Endothelial cell of umbilical vein (primary cell): ENCODE measurements around the gene ADGRB2. TPM values are rescaled to one million over a fixed set of nuclear protein-coding genes. Genes with fewer than 3 reads are reported as not detected.

Source experiments
- BruUV-seq: library from RNA; stranded (reverse); fragments of 400-500 nt; replicated peaks from 2 replicates; lab custom pipeline; 2021; lab: Mats Ljungman, UMichigan
- CTCF ChIA-PET: fragments of 300-600, 350-600 bp; sonication (Branson Sonifier 250); formaldehyde crosslinking; loops from one replicate; lab custom pipeline; 2021; ENCODE audit warnings: antibody characterized with exemption, inconsistent platforms; lab: Charles Lee
- POLR2A ChIA-PET: fragments of 300-600, 350-600 bp; sonication (Branson Sonifier 250); formaldehyde crosslinking; loops from one replicate; lab custom pipeline; 2021; ENCODE audit warnings: antibody characterized with exemption, inconsistent platforms; lab: Charles Lee
- DNase-seq: peaks from one replicate; pipeline ENCODE4 v3.0.0-alpha.2; 2011; ENCODE audit warnings: low read depth, low spot score
- FAIRE-seq: peaks from 2 replicates; lab custom pipeline; 2011; peaks lifted over from hg19 to GRCh38; lab: Jason Lieb, UNC
- H2AFZ ChIP-seq: 2 replicates; pipeline ENCODE4 v1.6.0; 2012; ENCODE audit warnings: low read depth, low read length, control low read depth, inconsistent platforms
- H3K27ac ChIP-seq: 2 replicates; pipeline ENCODE4 v1.5.1; 2011; ENCODE audit warnings: low read depth, mild to moderate bottlenecking, control low read depth, low read length, moderate library complexity; ENCODE audit not compliant: insufficient read depth
- H3K27me3 ChIP-seq, 2 experiments: 2 replicates each; pipeline versions ENCODE4 v1.6.0 to v1.6.1; 2011; ENCODE audit warnings: low read length in 2 of 2, mixed read lengths in 1 of 2; ENCODE audit not compliant: control insufficient read depth in 2 of 2, insufficient read depth in 2 of 2
- H3K36me3 ChIP-seq, 2 experiments: 2 replicates in 1 of 2; 3 replicates in 1 of 2; pipeline ENCODE4 v1.5.1; 2011; ENCODE audit warnings: low read length in 2 of 2, mild to moderate bottlenecking in 1 of 2, moderate library complexity in 1 of 2; ENCODE audit not compliant: control insufficient read depth in 2 of 2, insufficient read depth in 2 of 2; ENCODE audit errors: extremely low read depth in 1 of 2
- H3K4me1 ChIP-seq: 3 replicates; pipeline ENCODE4 v1.5.1; 2011; ENCODE audit warnings: mild to moderate bottlenecking, low read length; ENCODE audit not compliant: control insufficient read depth, insufficient read depth; ENCODE audit errors: extremely low read depth
- H3K4me2 ChIP-seq: 2 replicates; pipeline ENCODE4 v1.6.1; 2011; ENCODE audit warnings: low read length, control low read depth, mixed read lengths; ENCODE audit not compliant: insufficient read depth
- H3K4me3 ChIP-seq, 3 experiments: fragments of 200-600 bp in 1 of 3; sonication (generic), shearing (Covaris generic) in 1 of 3; replicated peaks in 1 of 3; 2 replicates each; pipeline ENCODE4 v1.5.1; 2011 to 2016; ENCODE audit warnings: control low read depth in 3 of 3, low read length in 3 of 3, mild to moderate bottlenecking in 2 of 3, inconsistent platforms in 1 of 3, low read depth in 1 of 3, moderate library complexity in 1 of 3; ENCODE audit not compliant: insufficient read depth in 1 of 3
- H3K79me2 ChIP-seq: 2 replicates; pipeline ENCODE4 v1.6.0; 2012; ENCODE audit warnings: low read length, inconsistent platforms; ENCODE audit not compliant: control insufficient read depth, insufficient read depth
- H3K9ac ChIP-seq: replicated peaks from 2 replicates; pipeline ENCODE3; 2011; ENCODE audit warnings: low read length, control low read depth; ENCODE audit not compliant: insufficient read depth; ENCODE audit errors: extremely low read depth
- H3K9me1 ChIP-seq: replicated peaks from 3 replicates; pipeline ENCODE4 v1.6.0; 2011; ENCODE audit warnings: mild to moderate bottlenecking, low read length; ENCODE audit not compliant: control insufficient read depth, insufficient read depth; ENCODE audit errors: extremely low read depth
- H3K9me3 ChIP-seq: replicated peaks from 2 replicates; pipeline ENCODE4 v1.5.1; 2012; ENCODE audit warnings: low read length, inconsistent platforms; ENCODE audit not compliant: control insufficient read depth, insufficient read depth
- H4K20me1 ChIP-seq: replicated peaks from 2 replicates; pipeline ENCODE3; 2011; ENCODE audit warnings: mild to moderate bottlenecking, low read length; ENCODE audit not compliant: control insufficient read depth, insufficient read depth; ENCODE audit errors: extremely low read depth
- CTCF ChIP-seq, 2 donors: IDR thresholded peaks; 1 replicate in 1 of 2; 2 replicates in 1 of 2; pipeline ENCODE4 v1.5.1; 2011; ENCODE audit warnings: low read length in 2 of 2, mild to moderate bottlenecking in 2 of 2, moderate library complexity in 2 of 2, control low read depth in 1 of 2, inconsistent platforms in 1 of 2, low read depth in 1 of 2; ENCODE audit not compliant: insufficient read depth in 1 of 2; ENCODE audit errors: extremely low read depth in 1 of 2
- FOS ChIP-seq: IDR thresholded peaks from 2 replicates; pipeline ENCODE4 v1.6.1; 2011; ENCODE audit warnings: mild to moderate bottlenecking, low read length, moderate library complexity, borderline replicate concordance; ENCODE audit not compliant: insufficient read depth
- GATA2 ChIP-seq: IDR thresholded peaks from 2 replicates; pipeline ENCODE4 v1.7.0; 2011; ENCODE audit warnings: low read depth, mild to moderate bottlenecking, moderate library complexity, mixed read lengths, low read length; ENCODE audit not compliant: insufficient read length, insufficient read depth
- MAX ChIP-seq: IDR thresholded peaks from 2 replicates; pipeline ENCODE4 v1.6.1; 2011; ENCODE audit not compliant: insufficient read depth, insufficient read length
- MYC ChIP-seq: IDR thresholded peaks from one replicate; pipeline ENCODE4 v1.6.1; 2011; ENCODE audit warnings: mild to moderate bottlenecking, low read depth, low read length
- POLR2A ChIP-seq: IDR thresholded peaks from 2 replicates; pipeline ENCODE4 v1.6.1; 2012; ENCODE audit warnings: low read depth, mild to moderate bottlenecking, control low read depth, low read length
- dilution Hi-C: fragments of 300-500 bp; cut with MboI; formaldehyde crosslinking; loops from one replicate; pipeline ENCODE4 v1.15.0; 2019; ENCODE audit warnings: low sequenced_read_pairs; ENCODE audit not compliant: extremely low pct_ligation_motif_present
- intact Hi-C: fragments of 100-400 bp; cut with micrococcal nuclease; formaldehyde crosslinking; loops from one replicate; pipeline ENCODE4 v1.10.0; 2022
- polyA plus RNA-seq, 4 experiments: library from polyadenylated mRNA; depleted of rRNA in 3 of 4; stranded (reverse) in 3 of 4; unstranded in 1 of 4; fragments of >200 nt; gene quantifications; 2 replicates each; pipeline versions ENCODE4 v1.2.1 to v1.2.3, GENCODE V29; 2011 to 2012; ENCODE audit warnings: missing spikeins in 1 of 4
- total RNA-seq: library from RNA; stranded (reverse); gene quantifications from 2 replicates; pipeline ENCODE4 v1.2.3, GENCODE V29; 2021

Gene ADGRB2
- total and polyA plus RNA-seq, 2 donors (not counting 3 experiments of a cell fraction or from before 2014, with no cell fraction given), result 1.3 to 1.5 TPM

DNA sequence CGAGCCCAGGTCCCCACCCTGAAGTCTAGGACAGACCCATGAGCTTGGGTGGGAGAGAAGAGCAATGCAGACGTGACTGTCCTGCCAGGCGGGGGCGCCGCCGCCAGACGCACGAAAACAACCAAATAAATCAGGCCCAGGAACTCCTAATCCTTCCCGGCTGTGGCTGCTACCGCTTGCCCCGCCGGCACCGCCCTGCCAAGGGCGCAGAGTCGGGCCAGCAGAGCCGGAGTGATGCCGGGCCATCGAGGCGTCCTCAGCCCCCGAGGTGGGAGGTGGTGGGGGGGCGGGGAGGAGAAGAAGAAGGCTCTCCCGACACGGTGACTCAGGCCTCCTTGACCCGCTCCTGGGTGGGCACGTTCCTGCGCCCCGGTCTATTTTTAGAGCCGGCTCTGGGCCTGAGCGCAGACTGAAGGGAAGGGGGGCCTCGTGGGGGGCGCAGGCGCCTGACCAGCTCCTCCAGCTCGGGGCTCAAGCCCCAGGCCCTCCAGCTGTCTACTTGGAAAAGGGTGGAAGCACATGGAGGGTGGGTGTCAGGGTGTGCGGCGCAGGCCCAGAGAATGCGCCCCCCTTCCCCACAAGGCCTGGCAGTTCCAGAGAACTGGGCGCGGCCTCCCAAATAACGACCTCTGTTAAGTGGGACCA, 49.6 kb downstream of the ADGRB2 start:
- peak overlapping the region in 1 of 3 experiments; percentile 27 for H3K4me3 ChIP-seq
- peak overlapping the region; percentile 74 for H2AFZ ChIP-seq
- FAIRE-seq (peak; percentile 81), DNase-seq (peak; percentile 70)
- intact Hi-C loops (loop anchor here (1.0 to 5.0 kb wide), 7 partner anchors 30 to 250 kb away; partner anchors contain the start of gene TINAGL1), dilution Hi-C loops (no loop called here)
- peak overlapping the region; percentile 36 for H3K9ac ChIP-seq
- H3K27ac ChIP-seq, result peak overlapping the region; percentile 62
- H3K36me3 ChIP-seq, result no peaks in the 10 kb centered on the region
- TF ChIP-seq CTCF (IDR thresholded peaks at IDR 0.05; ENCODE audit: extremely low read depth in 1 of 2, insufficient read depth in 1 of 2, low read depth in 1 of 2, low read length in 2 of 2) (peak; percentile 41 to 65), GATA2 (no peak), FOS (no peak), MAX (no peak), MYC (no peak), POLR2A (peak; percentile 33)
- BruUV-seq, result no TSS peak
- peaks cover 0 to 18% of the 10 kb centered on the region in 2 experiments for H3K27me3 ChIP-seq
- ChIA-PET POLR2A (interaction anchor here (0.9 kb wide), 1 partner anchor 10 kb away, joined by 3 read pairs; no protein-coding TSS in a partner anchor), CTCF (interaction anchor here (0.6 to 8.7 kb wide), 21 partner anchors 9 to 687 kb away, joined by 3 to 180 read pairs (median 6); partner anchors contain the start of genes COL16A1 and PEF1)
- H3K9me3 ChIP-seq, result no peaks in the 10 kb centered on the region
- H4K20me1 ChIP-seq, result no peaks in the 10 kb centered on the region
- H3K79me2 ChIP-seq, result no peaks in the 10 kb centered on the region
- H3K4me1 ChIP-seq, result peaks cover 24% of the 10 kb centered on the region
- H3K4me2 ChIP-seq, result peak overlapping the region; percentile 34
- H3K9me1 ChIP-seq, result no peaks in the 10 kb centered on the region
